Measurements from ENCODE around the gene ZBBX. TPM values are rescaled to one million over a fixed set of nuclear protein-coding genes. Genes with fewer than 3 reads are reported as not detected.

Gene ZBBX
- total RNA-seq, 3 donors from 2014 or later = not detected

DNA sequence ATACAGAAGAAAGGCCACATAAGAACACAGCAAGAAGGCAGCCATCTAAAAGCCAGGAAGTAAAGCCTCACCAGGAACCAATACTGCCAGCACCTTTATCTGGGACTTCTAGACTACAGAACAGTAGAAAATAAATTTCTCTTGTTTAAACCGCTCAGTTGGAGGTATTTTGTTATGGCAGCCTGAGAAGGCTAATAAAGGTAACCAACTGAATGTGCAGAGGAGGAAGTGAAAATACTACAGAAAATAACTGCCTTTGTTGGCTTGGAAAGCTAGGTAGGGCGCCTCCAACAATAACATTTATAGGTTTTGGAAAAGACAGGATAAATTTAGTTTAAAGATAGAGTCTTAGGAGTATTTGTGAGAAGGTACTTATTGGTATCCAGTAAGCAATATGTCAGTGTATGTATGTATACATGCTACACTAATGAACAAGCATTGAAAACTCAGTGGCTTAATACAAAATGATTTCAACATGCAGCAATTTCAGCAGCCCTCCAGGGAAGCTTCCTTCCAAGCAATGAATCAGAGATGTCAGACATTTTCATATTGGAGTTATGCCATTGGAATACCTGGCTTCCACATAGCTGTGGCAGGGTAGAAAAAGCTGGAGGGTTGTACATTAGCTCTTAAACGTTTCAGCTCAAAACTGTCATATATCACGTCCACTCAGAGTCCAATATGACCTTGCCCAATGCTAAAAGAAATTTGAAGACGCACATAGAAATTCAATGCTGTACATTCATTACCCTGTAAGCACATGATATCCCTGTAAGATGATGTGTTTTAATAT, 48.9 kb downstream of the ZBBX start:
- Histone ChIP-seq H3K36me3 (ENCODE audit: low read depth) (no peaks in the 10 kb centered on the region), H3K4me1 (ENCODE audit: low read depth) (no peaks in the 10 kb centered on the region), H3K4me3 (no peak overlapping the region), H3K9me3 (no peaks in the 10 kb centered on the region)
- DNase-seq (no peak), ATAC-seq (no peak)
- intact Hi-C loops (cut with DNase I, micrococcal nuclease) = no loop called here
- TF ChIP-seq, protein P1, sequence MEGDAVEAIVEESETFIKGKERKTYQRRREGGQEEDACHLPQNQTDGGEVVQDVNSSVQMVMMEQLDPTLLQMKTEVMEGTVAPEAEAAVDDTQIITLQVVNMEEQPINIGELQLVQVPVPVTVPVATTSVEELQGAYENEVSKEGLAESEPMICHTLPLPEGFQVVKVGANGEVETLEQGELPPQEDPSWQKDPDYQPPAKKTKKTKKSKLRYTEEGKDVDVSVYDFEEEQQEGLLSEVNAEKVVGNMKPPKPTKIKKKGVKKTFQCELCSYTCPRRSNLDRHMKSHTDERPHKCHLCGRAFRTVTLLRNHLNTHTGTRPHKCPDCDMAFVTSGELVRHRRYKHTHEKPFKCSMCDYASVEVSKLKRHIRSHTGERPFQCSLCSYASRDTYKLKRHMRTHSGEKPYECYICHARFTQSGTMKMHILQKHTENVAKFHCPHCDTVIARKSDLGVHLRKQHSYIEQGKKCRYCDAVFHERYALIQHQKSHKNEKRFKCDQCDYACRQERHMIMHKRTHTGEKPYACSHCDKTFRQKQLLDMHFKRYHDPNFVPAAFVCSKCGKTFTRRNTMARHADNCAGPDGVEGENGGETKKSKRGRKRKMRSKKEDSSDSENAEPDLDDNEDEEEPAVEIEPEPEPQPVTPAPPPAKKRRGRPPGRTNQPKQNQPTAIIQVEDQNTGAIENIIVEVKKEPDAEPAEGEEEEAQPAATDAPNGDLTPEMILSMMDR (IDR thresholded peaks at IDR 0.05) = no peak

DNA sequence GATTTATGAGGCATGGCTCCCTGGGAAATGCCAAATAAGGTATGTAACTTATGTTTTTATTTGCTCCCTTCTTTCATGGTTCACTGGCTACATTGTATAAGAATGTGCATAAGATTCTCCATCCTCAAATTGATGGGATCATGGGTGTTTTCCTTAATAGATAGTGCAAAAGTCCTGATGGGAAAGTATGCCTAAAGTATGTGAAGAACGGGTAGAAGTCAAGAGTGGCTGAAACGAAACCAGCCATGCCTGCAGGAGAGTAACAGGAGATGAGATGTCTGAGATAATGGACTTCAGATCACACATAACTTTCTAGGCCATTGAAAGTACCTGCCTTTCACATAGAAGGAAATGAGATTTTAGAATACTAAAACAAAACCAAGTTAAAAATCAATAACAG, 56.5 kb downstream of the ZBBX start:
- no peaks in the 10 kb centered on the region for H3K9me3 ChIP-seq
- H3K36me3 ChIP-seq (ENCODE audit: low read depth) = no peaks in the 10 kb centered on the region
- intact Hi-C loops (cut with DNase I, micrococcal nuclease) = no loop called here
- H3K4me3 ChIP-seq = no peak overlapping the region
- DNase-seq = no peak
- ATAC-seq = no peak
- H3K4me1 ChIP-seq (ENCODE audit: low read depth) = no peaks in the 10 kb centered on the region
- TF ChIP-seq, protein P1 (IDR thresholded peaks at IDR 0.05) = no peak

DNA sequence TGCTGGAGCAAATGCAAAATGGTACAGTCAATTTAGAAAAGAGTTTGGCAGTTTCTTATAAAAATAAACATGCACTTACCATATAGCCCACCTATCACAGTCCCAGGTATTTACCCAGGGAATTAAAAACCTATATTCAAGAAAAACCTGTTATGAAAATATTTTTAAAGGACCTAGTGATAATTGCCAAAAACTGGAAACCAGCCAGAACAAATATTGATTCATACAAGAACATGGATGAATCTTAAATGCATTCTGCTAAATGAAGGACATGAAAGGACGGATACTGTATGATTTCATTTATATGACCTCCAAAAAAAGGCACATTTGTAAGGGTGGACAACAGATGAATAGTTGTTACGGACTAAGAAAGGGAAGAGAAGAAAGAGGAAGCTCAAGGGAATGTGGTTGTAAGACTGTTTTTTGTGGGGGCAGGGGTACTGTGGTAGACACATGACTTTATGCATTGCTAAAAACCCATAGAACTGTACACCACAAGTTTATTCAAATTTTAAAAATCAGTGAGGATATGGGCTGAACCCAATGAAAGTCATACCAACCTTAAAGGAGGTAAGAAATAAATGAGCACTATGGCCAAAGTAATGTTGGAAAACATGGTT, 61.0 kb downstream of the ZBBX start:
- intact Hi-C loops (cut with DNase I, micrococcal nuclease) = no loop called here
- Histone ChIP-seq H3K4me3 (no peak overlapping the region), H3K9me3 (no peaks in the 10 kb centered on the region), H3K4me1 (ENCODE audit: low read depth) (no peaks in the 10 kb centered on the region), H3K36me3 (ENCODE audit: low read depth) (no peaks in the 10 kb centered on the region)
- TF ChIP-seq, protein P1 (IDR thresholded peaks at IDR 0.05) = no peak
- DNase-seq = no peak
- ATAC-seq = no peak

DNA sequence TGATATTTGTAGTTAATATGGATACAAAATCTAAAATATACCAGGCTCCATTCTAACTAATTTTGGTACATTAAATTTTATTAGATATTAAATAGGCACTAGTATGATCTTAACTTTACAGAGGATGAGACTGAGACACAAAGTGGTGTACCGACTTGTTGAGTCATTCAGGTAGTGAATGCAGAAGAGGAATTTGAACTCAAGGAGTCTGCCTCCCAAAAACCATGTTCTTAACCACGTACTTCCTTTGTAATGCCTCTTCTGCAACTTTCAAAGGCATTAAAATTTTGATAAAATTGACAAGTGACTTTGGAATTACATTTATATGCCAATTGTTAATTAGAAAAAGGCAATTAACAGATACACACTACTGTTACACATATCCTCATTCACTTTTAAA, 61.8 kb downstream of the ZBBX start:
- TF ChIP-seq, protein P1 (IDR thresholded peaks at IDR 0.05) = no peak
- H3K4me1 ChIP-seq (ENCODE audit: low read depth) = no peaks in the 10 kb centered on the region
- no peak overlapping the region for H3K4me3 ChIP-seq
- H3K9me3 ChIP-seq = no peaks in the 10 kb centered on the region
- DNase-seq (no peak), ATAC-seq (no peak)
- intact Hi-C loops (cut with DNase I, micrococcal nuclease) = no loop called here
- no peaks in the 10 kb centered on the region for H3K36me3 ChIP-seq (ENCODE audit: low read depth)

DNA sequence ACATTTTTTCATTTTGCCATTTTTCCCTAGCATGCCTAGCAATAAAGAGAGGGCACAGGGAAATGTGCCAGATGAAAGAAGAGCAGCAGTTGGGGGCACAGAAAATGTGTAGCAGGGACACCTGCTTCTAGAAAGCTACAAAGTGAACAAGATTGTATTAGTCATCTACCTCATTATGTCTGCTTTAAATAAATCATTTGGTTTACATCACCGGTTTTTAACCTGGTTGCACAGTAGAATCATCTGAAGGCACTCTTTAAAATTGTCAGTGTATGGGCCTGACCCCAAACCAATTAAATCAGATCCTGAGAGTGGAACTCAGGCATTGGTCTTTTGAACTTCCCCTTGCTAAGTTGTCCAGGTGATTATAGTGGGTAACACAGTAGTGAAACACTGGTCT, 73.8 kb downstream of the ZBBX start:
- Histone ChIP-seq H3K4me3 (no peak overlapping the region), H3K4me1 (ENCODE audit: low read depth) (no peaks in the 10 kb centered on the region), H3K9me3 (no peaks in the 10 kb centered on the region), H3K36me3 (ENCODE audit: low read depth) (no peaks in the 10 kb centered on the region)
- TF ChIP-seq, protein P1 (IDR thresholded peaks at IDR 0.05) = no peak
- ATAC-seq (no peak), DNase-seq (no peak)
- intact Hi-C loops (cut with DNase I, micrococcal nuclease) = no loop called here
